ENCODE data around the gene KLK15. TPM values are rescaled to one million over a fixed set of nuclear protein-coding genes. Genes with fewer than 3 reads are reported as not detected.

The KLK15 gene
- total RNA-seq, 1 donor from 2014 or later: not detected

GRCh38 chr19:50820086-50820485 lies 13.3 kb downstream of the KLK15 start:
- H3K4me3 ChIP-seq (ENCODE audit: low read depth, low read length): no peak overlapping the region
- no peak for DNase-seq (ENCODE audit: low read depth)
- H3K27me3 ChIP-seq (ENCODE audit: control insufficient read depth, insufficient read depth, low read length): peaks cover 48% of the 10 kb centered on the region
- TF ChIP-seq CTCF (IDR thresholded peaks at IDR 0.05; ENCODE audit: insufficient read depth, low read length, poor library complexity, severe bottlenecking): no peak
- no peaks in the 10 kb centered on the region for H3K36me3 ChIP-seq (ENCODE audit: control insufficient read depth, insufficient read depth, low read length)

GRCh38 chr19:50819636-50820035 lies 13.7 kb downstream of the KLK15 start:
- DNase-seq (ENCODE audit: low read depth): no peak
- Histone ChIP-seq H3K4me3 (ENCODE audit: low read depth, low read length) (no peak overlapping the region), H3K27me3 (ENCODE audit: control insufficient read depth, insufficient read depth, low read length) (peaks cover 48% of the 10 kb centered on the region), H3K36me3 (ENCODE audit: control insufficient read depth, insufficient read depth, low read length) (no peaks in the 10 kb centered on the region)
- no peak for TF ChIP-seq CTCF (IDR thresholded peaks at IDR 0.05; ENCODE audit: insufficient read depth, low read length, poor library complexity, severe bottlenecking)

GRCh38 chr19:50818859-50819472 lies 14.4 kb downstream of the KLK15 start:
- TF ChIP-seq CTCF (IDR thresholded peaks at IDR 0.05; ENCODE audit: insufficient read depth, low read length, poor library complexity, severe bottlenecking): no peak
- Histone ChIP-seq H3K36me3 (ENCODE audit: control insufficient read depth, insufficient read depth, low read length) (no peaks in the 10 kb centered on the region), H3K27me3 (ENCODE audit: control insufficient read depth, insufficient read depth, low read length) (peaks cover 48% of the 10 kb centered on the region), H3K4me3 (ENCODE audit: low read depth, low read length) (no peak overlapping the region)
- no peak for DNase-seq (ENCODE audit: low read depth)

- Histone ChIP-seq H3K4me3 (ENCODE audit: low read depth, low read length) (peak overlapping the region; percentile 36), H3K36me3 (ENCODE audit: control insufficient read depth, insufficient read depth, low read length) (no peaks in the 10 kb centered on the region), H3K27me3 (ENCODE audit: control insufficient read depth, insufficient read depth, low read length) (peaks cover 48% of the 10 kb centered on the region)
- no peak for DNase-seq (ENCODE audit: low read depth)
- no peak for TF ChIP-seq CTCF (IDR thresholded peaks at IDR 0.05; ENCODE audit: insufficient read depth, low read length, poor library complexity, severe bottlenecking)
These were observed 15.2 kb downstream of the KLK15 start for GRCh38 chr19:50817941-50818858.

GRCh38 chr19:50815439-50815838 lies 17.9 kb downstream of the KLK15 start:
- Histone ChIP-seq H3K36me3 (ENCODE audit: control insufficient read depth, insufficient read depth, low read length) (no peaks in the 10 kb centered on the region), H3K27me3 (ENCODE audit: control insufficient read depth, insufficient read depth, low read length) (peaks cover 32% of the 10 kb centered on the region), H3K4me3 (ENCODE audit: low read depth, low read length) (no peak overlapping the region)
- DNase-seq (ENCODE audit: low read depth): no peak
- TF ChIP-seq CTCF (IDR thresholded peaks at IDR 0.05; ENCODE audit: insufficient read depth, low read length, poor library complexity, severe bottlenecking): no peak

Measured in kidney epithelial cell (primary cell).